Lower lobe of right lung (tissue), 2 donors: Measurements from ENCODE around the gene PTPRN2. TPM values are rescaled to one million over a fixed set of nuclear protein-coding genes. Genes with fewer than 3 reads are reported as not detected.

Experiments used
- ATAC-seq, 2 donors: fragments of 200-7000 bp; cut with Tn5 transposase; one replicate each; pipeline ENCODE4 v1.9.1; 2020 to 2022; ENCODE audit warnings: mild to moderate bottlenecking in 2 of 2, moderate library complexity in 2 of 2
- DNase-seq: peaks from one replicate; pipeline ENCODE4 v3.0.0-alpha.2; 2020
- H3K27ac ChIP-seq: fragments of 200-600 bp; one replicate; pipeline ENCODE4 v1.8.0; 2022
- H3K27me3 ChIP-seq: fragments of 200-600 bp; one replicate; pipeline ENCODE4 v1.8.0; 2022; ENCODE audit warnings: low read depth
- H3K36me3 ChIP-seq: fragments of 200-600 bp; one replicate; pipeline ENCODE4 v1.8.0; 2022; ENCODE audit warnings: mild to moderate bottlenecking
- H3K4me1 ChIP-seq: fragments of 200-600 bp; one replicate; pipeline ENCODE4 v1.8.0; 2022
- H3K4me3 ChIP-seq: fragments of 200-600 bp; one replicate; pipeline ENCODE4 v1.8.0; 2022; ENCODE audit warnings: mild to moderate bottlenecking
- H3K9me3 ChIP-seq: fragments of 200-600 bp; one replicate; pipeline ENCODE4 v1.8.0; 2022
- intact Hi-C: fragments of 100-400 bp; cut with DNase I; formaldehyde crosslinking; loops from one replicate; pipeline ENCODE4 v1.11.0; 2022
- total RNA-seq: library from RNA; stranded (reverse); fragmentation: NEBNext Ultra II Directional; extraction: Animal tissue kit (Norgen Biotek cat#: 25700); gene quantifications from one replicate; pipeline ENCODE4 v1.2.1, GENCODE V29; 2021
- TF ChIP-seq, protein P1 (sequence below): fragments of 200-600 bp; IDR thresholded peaks from one replicate; pipeline ENCODE4 v1.8.0; 2022; ENCODE audit warnings: antibody characterized with exemption, mild to moderate bottlenecking
- donor health status: DM: no; HTN: yes; CAD: no; lungs with severe emphysema.

Gene PTPRN2
- total RNA-seq, 1 donor from 2014 or later, result 6.8 TPM

DNA sequence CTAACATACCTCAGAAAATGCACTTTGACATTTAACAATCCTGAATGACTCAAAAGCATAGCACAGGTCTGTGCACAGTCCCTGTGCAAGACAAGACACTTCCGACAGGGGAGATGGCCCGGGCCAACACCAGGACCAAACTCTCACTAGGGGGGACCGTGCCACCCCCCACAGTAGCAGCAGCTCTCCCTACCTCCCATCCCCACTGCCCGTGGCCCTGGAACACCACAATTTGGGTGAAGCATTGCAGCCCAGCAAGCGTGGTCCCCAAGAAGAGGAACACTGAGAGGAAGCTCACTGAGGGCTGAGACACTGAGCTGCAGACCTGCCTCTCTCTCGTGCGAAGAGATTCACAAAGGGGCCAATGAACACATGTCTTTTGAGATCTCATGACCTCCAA, 26.0 kb downstream of the PTPRN2 start:
- no peak for ATAC-seq
- no peak for DNase-seq
- Histone ChIP-seq H3K36me3 (no peaks in the 10 kb centered on the region), H3K9me3 (no peaks in the 10 kb centered on the region), H3K4me1 (no peaks in the 10 kb centered on the region), H3K27me3 (no peaks in the 10 kb centered on the region), H3K4me3 (no peak overlapping the region), H3K27ac (no peak overlapping the region)
- TF ChIP-seq, protein P1, sequence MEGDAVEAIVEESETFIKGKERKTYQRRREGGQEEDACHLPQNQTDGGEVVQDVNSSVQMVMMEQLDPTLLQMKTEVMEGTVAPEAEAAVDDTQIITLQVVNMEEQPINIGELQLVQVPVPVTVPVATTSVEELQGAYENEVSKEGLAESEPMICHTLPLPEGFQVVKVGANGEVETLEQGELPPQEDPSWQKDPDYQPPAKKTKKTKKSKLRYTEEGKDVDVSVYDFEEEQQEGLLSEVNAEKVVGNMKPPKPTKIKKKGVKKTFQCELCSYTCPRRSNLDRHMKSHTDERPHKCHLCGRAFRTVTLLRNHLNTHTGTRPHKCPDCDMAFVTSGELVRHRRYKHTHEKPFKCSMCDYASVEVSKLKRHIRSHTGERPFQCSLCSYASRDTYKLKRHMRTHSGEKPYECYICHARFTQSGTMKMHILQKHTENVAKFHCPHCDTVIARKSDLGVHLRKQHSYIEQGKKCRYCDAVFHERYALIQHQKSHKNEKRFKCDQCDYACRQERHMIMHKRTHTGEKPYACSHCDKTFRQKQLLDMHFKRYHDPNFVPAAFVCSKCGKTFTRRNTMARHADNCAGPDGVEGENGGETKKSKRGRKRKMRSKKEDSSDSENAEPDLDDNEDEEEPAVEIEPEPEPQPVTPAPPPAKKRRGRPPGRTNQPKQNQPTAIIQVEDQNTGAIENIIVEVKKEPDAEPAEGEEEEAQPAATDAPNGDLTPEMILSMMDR, result no peak
- intact Hi-C loops, result no loop called here

DNA sequence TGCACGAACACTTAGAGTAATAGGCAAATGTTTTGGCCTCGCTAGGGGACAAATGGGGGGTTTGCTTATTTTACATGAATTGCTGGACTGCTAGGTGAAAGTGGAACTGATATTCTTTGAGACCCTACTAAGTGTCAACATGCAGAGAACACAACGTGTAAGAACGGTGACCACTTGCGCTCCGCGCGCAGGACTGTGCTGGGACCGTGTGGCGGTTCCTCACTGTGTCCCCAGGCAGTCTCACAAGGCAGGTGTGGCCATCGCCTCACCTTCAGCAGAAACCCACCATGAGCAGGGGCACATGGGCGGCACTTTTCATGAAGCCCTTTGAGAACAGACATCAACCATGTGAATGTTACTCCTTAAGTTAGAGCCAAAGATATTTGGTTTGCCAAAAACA, 27.2 kb downstream of the PTPRN2 start:
- DNase-seq (no peak), ATAC-seq (no peak)
- Histone ChIP-seq H3K27me3 (no peaks in the 10 kb centered on the region), H3K4me1 (no peaks in the 10 kb centered on the region), H3K36me3 (no peaks in the 10 kb centered on the region), H3K4me3 (no peak overlapping the region), H3K27ac (no peak overlapping the region), H3K9me3 (no peaks in the 10 kb centered on the region)
- TF ChIP-seq, protein P1, result no peak
- intact Hi-C loops, result no loop called here

DNA sequence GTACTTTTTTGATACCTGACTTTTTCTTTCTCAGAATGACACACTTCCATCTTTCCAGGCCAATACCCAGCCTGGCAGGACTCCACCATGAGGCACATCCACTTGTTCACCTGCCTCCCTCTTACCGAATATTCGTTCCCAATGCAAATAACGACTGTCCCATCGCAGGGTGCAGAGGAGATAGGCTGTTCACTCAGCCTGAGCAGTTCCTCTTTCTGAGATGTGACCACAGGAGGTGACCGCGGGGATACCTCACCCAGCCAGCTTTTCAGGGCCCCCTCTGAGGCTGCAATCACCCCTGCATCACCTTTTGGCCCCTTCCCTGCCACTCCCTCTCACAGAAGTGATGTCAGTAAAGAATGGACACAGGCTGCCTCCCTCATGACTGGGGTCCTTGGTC, 28.3 kb downstream of the PTPRN2 start:
- intact Hi-C loops, result no loop called here
- H3K4me3 ChIP-seq, result no peak overlapping the region
- no peaks in the 10 kb centered on the region for H3K9me3 ChIP-seq
- no peaks in the 10 kb centered on the region for H3K27me3 ChIP-seq
- ATAC-seq, result no peak
- no peaks in the 10 kb centered on the region for H3K36me3 ChIP-seq
- no peak for DNase-seq
- TF ChIP-seq, protein P1, result no peak
- no peaks in the 10 kb centered on the region for H3K4me1 ChIP-seq
- H3K27ac ChIP-seq, result no peak overlapping the region

DNA sequence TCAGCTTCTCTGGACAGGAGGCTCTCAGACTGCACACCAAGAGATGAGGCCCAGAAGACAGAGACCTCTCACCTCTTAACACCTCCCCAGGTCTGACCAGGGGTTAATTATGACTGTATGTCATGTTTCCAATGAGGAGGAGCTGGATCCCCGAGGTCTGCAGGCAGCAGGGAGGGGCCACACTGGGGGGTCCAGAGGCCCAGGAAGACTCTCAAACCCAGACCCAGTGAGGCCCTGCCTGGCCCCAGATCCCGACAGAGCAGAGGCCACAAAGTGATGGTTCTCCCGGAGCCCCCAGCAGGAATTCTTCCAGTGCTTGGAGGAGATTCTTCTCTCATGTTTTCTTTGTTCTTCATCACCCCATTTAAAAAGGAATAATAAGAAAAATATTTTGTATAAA, 28.8 kb downstream of the PTPRN2 start:
- H3K36me3 ChIP-seq, result no peaks in the 10 kb centered on the region
- H3K4me3 ChIP-seq, result no peak overlapping the region
- H3K9me3 ChIP-seq, result no peaks in the 10 kb centered on the region
- H3K27me3 ChIP-seq, result no peaks in the 10 kb centered on the region
- TF ChIP-seq, protein P1, result no peak
- no peak for DNase-seq
- intact Hi-C loops, result no loop called here
- ATAC-seq, result no peak
- H3K4me1 ChIP-seq, result no peaks in the 10 kb centered on the region
- H3K27ac ChIP-seq, result no peak overlapping the region

DNA sequence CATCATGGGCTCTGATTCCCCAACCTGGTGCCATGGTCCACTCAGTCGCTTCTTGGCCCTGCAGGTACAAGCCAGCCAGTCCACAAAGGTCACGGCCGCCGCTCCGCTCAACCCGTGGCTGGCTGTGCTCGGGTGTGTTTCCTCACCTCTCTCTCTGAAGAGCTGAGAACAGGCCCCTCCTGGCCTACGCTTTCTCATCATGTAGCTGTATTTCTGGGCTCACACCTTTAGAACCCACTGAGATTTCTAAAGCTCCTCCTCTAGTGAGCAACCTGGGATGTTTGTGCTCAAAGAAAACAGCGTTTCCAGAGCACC, 30.2 kb downstream of the PTPRN2 start:
- no peaks in the 10 kb centered on the region for H3K4me1 ChIP-seq
- intact Hi-C loops, result no loop called here
- H3K27ac ChIP-seq, result no peak overlapping the region
- DNase-seq (no peak), ATAC-seq (no peak)
- TF ChIP-seq, protein P1, result no peak
- no peaks in the 10 kb centered on the region for H3K27me3 ChIP-seq
- no peaks in the 10 kb centered on the region for H3K36me3 ChIP-seq
- no peak overlapping the region for H3K4me3 ChIP-seq
- H3K9me3 ChIP-seq, result no peaks in the 10 kb centered on the region
